HG03095 (cell line): ENCODE results near the gene SH3PXD2A.
A peak's percentile ranks its signal among the peaks of the same experiment; 100 is the strongest.
"Not testable (repeated sequence)": the region's sequence is repeated elsewhere in the genome, so short reads cannot be mapped to it uniquely, and the experiment has no call there.

Experiments used
- ATAC-seq: cut with Tn5 transposase; IDR thresholded peaks from one replicate; pipeline ENCODE4 v1.9.1; 2021; ENCODE audit warnings: moderate library complexity; ENCODE audit not compliant: unreplicated experiment

Gene SH3PXD2A

DNA sequence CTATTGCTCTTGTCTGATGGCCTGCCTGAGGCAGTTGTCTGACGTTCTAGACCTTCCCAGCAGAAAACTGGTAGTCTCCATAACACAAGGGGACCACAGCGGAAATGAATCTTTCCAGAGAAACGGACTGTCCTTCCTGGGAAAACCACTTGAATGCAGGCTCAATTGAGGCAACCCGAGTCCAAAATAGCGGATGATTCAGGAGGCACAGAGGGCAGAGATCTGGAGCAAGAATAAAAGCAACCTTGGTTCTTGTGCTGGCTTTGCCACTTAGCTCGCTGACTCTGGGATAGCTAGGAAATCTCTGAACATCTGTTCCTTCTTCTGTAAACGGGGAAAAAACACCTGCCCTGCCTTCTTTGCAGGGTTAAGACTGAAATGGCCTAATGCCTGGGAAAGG, 183.0 kb downstream of the SH3PXD2A start:
- ATAC-seq = no peak

DNA sequence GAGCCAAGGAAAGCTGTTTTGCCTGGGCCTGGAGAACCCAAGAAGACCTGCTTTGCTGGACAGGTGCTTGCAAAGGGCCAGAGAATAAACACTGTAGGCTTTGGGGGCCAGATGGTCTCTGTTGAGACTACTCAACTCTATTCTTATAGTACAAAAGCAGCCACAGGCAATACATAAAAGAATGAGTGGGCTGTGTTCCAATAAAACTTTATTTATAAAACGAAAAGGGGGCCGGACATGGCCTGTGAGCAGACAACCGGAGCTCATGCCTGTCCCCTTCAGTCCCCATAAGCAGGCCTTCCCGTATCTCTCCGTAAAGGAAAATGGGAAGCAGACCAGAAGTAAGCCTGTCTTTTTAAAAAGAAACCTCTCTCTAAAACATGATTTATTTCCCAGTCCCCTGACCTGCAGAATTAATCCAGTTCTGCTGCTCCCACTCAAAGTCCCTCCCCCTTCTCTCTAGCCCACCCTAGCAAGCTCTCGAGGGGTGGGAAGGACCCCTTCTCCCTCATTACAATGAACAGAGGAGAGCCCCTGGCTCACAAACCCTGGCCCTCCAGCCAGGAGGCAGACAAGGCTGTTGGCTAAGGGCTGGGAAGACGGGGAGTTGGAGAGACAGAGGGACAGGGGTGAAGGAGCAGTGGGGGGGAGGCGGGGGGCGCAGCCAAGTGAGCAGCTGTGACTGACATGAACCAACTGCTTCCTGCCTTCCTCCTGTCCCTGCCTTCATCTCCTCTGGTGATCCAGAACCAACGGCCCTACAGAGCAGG, 184.1 kb downstream of the SH3PXD2A start:
- no peak for ATAC-seq

DNA sequence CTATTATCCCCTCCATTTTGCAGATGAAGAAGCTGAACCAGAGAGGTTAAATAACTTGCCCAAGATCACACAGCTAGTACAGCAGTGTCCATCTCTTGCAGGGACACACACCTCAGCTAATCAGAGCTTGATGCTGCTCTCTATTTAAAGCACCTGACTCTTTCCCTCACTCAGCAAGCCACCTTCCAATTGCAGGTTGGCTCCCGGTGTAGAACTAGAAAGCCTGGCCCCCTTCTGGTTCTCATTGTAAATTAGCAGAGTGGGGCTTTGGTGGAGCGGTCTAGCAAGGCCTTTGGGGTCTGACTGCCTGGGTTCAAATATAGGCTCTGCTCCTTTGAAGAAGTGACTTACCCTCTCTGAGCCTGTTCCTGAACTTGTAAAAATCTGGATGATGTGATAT, 185.4 kb downstream of the SH3PXD2A start:
- ATAC-seq = no peak

DNA sequence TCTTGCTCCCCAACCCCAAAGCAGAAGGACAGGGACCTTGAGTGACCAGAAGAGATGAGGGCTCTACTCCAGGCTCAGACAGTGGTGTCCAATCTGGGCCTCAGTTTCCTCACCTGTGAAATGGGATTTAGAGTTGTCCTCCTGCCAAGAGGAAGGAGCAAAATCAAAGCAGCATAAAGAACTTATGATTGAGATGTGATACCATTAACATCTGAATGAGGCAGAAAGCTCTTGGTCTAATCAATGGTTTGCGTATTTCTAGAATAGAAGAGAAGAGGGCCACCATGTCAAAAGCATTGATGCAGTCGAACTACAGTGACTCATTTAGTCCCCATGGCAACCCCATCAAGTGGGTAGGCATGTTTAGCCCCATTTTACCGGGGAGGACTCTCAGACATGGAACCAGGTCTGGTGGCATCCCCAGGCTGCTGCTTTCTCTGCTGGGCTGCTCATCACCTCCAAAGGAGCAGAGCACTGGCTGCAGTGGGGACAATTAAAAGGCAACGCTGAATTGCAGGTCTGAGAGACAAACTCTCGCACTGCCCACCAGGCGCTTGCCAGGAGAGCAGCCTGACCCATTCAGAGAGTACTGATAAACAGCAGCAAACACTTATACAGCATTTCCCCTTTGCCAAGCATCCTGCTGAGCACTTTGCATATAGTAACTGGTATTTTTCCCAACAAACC, 186.0 kb downstream of the SH3PXD2A start:
- no peak for ATAC-seq

DNA sequence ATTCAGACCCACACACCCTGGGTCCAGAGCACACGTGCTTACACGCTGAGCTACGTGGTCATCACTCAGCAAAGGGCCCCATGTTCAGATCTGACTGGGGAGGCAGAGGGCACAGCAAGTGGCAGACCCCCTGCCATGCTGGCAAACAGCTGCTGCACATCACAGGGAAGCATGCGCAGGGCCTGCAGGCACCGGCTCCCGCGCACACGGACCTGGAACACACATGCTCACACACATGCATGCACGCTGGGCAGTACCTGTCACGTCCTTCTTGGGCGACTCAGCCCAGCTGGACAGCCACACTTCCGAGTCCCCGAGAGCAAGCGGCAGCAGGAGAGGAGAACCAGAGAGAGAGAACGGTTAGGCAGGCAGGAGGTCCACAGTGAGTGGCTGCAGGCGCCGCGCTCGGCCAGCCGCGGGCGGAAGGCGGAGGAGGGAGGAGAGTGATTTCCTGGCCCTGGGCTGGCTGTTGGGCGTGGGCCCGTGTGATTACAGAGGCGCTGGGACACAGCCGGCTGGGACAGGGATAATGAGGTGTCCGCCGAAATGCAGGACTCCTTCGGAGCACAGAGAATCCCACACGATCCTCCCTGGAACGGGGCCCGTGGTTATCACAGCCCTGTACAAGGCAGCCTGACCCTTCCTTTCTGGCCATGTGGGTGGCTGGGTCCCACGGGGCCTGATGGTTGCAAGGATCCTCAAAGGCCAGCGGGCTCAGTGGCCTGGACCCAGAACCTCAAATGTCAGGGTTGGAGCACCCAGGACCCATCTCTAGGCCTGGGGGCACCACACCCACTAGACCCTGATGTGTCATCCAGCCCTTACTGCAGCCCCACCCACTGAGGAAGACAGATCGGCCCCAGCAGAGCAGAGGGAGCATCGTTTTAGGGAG, 186.8 kb downstream of the SH3PXD2A start:
- ATAC-seq = no peak

DNA sequence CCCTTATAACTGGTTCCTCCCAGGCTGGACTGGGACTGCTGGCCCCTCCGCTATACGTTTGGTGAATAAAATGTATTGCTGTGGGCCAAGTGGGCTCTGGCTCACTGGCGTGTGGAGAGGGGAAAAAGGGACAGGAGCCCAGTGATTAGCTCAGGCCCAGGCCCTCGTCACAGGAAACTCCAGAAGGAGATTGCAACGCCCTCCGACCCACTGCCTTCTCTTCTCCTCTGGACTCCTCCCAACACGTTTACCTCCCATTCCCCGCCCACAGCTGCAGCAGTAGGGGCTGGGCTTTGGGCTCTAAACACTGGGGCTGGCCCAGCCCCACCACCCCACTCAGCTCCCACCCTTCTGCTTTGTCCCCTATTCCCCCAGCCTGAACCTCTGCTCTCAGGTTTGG, 188.0 kb downstream of the SH3PXD2A start:
- no peak for ATAC-seq

DNA sequence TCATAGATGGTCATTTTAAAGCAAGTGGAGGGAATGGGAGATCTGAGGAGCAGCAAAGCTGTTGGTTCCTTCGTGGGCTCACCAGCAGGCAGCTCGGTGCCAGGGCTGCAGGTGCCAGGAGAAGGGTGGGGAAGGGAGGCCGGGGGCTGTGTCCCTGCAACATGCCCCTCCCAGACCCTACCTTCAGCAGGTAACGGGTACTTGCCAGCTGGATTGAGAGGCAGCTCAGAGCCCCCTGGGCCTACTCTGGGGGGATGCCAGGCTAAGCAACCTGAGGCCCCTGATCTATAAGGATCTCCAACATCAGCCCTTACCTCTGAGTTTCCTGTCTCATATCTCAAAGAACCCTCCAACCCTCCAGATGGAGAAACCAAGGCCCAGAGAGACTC, 188.6 kb downstream of the SH3PXD2A start:
- no peak for ATAC-seq

DNA sequence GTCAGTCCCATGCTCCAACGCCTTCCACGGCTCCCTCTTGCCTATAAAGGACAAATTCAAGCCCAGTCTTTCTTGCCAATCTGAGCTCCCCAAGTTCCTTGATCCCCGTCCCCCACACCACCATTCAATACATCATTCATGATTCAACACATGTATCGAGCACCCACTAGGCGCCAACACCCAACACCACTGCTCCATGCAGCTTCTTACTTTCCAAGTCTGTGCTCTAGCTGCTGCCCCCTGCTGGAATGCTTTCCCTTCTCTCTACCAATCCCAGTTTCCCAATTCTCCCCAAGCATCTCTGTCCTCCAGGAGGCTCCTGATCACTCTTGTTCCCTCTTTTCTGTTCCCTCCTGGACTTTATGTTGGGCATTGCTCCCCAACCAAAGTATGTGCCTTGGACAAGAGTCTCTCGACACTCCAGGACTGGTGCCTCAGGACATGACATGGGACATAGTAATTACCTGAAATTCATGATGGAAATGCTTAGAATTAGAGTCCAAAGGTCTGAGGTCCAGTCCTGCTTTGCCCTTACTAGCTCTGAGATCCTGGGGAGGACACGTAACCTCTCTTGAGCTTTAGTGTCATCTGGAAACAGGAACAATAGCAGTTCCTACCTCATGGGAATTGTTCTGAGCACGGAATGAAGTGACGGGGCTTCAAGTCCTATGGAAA, 189.2 kb downstream of the SH3PXD2A start:
- no peak for ATAC-seq

DNA sequence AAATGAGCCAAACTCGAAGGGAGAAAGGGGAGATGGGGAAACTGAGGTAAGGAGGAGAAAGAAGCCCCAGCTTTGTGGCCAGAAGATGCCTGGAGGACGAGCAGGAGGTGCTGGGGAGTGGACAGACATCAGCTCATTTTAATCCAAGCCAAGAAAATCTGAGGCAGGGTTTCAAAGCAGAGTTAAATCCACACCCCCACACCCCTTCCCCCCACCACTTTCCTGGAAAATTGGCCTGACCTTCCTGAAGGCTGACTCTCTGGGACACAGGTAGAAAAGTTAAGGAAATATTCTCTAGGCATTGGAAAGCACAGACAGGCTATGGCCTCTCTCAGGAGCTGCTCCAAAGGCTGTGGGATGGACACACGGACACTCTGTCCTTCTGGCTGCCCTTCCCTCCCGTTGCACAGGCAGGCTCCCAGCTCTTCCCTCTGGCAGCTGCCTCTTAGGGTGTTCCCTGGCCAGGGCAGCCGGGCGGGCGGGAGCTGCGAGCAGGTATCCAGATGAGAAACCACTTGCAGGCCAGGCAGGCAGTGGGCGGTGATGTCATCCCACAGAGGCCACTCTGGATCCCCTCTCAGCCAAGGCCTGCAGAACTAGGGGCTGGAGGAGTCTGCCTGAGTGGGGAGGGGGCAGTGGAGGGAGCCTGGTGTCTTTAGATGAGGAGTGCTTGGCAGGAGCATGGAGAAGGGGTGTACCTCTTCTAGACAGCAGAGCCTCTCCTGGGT, 190.1 kb downstream of the SH3PXD2A start:
- no peak for ATAC-seq

DNA sequence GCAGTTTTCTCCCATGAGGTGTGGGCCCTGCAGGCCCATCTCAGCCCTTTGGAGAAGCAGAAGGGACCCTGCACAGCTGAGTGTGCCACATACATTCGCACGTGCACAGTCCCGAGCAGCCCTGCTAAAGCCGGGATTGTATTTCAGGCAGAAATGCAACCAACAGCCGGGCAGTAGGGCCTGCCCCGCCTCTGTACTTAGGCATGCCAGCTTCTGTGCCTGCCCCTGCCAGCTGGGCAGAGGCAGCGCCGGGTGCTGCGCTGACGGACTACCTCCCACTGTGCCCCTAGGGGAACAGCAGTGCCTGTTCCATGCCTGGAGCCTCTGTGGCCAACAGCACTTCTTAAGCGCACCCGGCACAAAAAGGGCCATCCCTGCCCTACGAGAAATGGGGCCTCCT, 191.6 kb downstream of the SH3PXD2A start:
- ATAC-seq = no peak

DNA sequence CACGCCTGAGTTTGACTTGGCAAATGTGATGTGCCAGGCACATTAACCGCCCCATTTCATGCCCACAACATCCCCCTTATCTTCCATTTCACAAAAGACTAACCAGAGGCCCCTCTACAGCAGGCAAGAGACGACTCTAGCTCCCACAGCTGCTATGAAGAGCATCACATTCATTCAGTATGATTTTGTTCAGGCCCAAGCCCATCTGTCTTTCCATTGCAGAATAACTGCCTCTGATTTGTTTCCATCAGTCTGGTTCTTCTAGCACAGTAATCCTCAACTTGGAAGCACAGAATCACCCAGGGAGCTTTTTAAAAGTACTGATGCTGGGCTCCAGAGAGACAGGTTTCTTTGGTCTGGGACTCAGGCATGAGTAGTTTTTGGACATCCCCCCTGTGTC, 192.1 kb downstream of the SH3PXD2A start:
- ATAC-seq = no peak

DNA sequence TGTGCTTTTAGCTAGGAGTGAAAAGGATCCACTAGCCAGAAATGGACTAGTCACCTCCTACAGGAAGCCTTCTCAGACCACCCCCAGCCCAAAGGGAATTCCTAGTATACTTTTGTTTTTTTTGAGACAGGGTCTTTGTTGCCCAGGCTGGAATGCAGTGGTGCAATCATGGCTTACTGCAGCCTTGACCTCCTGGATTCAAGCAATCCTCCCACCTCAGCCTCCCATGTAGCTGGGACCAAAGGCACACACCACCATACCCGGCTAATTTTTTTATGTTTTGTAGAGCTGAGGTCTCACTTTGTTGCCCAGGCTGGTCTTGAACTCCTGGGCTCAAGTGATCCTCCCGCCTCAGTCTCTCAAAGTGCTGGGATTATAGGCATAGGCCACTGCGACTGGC, 192.7 kb downstream of the SH3PXD2A start:
- not testable (repeated sequence) for ATAC-seq

DNA sequence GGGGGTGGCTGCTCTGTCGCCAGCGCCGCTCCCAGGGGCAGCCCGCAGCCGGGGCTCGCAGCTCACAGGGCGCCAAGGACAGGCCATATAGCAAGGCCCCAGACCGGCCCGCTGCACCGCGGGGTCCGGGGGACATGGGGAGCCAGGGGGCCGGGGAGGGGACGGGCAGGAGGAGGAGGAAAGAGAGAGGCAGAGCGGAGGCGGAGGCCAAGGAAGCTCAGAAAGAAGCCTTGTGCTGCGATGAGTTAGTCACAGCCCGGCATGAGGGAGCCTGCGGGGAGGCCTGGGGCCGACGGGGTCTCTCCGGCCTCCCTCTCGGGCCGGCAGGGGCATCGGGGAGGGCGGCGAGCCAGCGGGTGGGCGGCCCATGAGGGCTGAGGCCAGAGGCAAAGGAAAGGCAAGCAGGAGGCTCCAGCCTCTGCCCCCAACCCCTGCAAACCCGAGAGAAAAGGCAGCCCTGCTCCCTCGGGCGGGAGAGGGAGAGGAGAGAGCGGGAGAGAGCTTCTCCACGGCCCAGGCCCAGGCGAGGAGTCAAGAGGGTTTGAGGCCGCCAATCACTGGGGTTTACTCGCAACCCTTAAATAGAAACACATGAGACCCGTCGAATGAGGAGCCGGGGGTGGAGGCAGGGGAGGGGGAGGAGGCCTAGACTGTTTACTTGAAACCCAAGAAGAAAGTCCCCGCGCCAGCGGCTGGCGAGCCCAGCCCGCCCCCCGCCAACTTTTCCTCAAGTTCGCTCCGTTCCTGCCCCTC, 194.0 kb downstream of the SH3PXD2A start:
- ATAC-seq = no peak

DNA sequence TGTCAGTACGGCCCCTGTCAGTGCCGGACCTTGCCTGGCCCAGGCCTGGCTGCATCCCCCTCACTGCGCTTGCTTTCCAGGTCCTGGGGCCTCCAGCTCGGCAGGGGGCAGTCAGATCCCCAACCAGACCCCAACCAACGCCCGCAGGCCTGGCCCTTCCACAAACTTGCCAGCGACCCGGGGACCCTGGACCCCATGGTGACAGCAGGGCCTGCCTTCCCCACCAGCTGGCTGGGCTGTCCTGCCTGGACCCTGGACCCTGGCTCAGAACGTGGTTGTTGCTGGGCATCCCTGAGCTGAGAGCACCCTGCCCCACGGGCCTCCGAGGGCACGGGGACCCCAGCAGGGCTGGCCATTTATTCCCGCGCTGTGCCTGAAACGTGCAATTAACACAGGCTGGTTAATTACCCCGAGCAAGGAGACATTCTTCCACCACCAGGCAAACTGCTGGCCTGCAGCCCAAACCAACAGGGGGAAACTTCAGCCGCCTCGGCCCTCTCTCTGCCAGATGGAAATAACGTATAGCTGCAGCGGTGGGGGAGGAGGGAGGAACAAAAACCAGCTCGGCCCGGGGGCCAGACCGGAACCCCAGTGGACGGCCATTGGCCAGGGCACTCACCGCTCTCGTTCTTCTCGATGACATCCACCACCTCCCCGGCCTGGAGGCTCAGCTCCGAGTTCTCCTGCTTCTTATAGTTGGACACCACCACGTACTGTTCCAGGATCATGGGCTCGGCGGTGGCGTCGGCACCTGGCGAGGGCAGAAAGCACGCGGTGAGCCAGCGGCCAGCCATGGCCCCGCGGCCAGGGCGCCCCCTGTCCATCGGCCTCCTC, 194.8 kb downstream of the SH3PXD2A start:
- ATAC-seq = peak; percentile 24

DNA sequence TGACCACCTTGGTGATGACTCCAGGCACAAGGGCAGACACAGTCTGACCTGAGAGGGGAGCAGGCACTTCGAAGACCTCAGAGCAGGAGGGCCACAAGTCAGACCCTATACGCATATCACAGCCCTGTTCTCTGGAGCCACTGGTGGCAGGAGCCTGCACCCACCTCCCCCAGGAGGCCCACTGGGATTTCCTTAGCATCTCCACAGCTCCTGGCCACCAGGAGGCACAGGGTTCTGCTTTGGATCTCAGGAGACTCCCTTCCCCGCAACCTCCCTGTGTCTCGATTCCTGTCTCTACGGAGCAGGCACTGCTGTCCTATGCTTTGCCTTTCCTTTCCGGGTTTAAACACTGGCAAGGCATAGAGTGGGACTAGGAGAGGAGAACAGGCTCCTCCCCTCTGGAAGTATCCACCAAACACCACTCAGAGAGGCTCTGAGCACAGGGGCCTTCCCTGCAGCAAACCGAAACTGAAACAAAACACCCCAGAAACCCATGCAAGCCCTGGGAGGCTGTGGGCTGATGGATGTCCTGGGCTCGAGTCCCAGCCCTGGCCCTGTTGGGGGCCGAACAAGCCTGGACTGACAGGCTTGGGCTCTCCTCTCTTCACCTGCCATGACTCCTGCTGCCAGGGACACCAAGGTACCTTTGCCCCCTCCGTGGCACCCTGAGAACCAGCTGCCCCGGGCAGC, 195.6 kb downstream of the SH3PXD2A start:
- ATAC-seq = peak; percentile 82

DNA sequence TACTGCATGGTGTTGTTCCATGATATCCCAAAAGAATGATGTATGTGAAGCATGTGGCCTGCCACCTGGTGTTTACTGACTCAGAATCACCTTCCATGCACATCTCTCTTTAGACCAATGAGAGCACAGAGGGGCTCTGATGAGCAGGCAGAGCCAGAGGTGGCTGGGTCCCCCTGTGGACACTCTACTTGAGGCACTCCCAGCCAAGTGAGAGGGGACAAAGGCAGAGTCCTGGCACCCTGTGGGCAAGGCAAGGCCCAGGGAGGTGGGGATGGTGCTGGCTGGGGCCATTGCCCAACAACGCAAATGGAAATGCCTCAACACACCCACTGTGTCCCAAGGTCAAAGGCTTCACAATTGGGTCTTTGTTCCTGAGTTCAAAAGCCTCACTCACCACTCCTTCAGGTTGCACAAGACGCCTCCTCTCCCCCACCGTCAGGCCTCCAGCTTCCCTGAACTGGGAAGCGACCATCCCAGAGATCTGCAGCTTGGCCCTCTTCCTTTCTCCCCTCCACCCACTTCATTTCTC, 197.3 kb downstream of the SH3PXD2A start:
- no peak for ATAC-seq

DNA sequence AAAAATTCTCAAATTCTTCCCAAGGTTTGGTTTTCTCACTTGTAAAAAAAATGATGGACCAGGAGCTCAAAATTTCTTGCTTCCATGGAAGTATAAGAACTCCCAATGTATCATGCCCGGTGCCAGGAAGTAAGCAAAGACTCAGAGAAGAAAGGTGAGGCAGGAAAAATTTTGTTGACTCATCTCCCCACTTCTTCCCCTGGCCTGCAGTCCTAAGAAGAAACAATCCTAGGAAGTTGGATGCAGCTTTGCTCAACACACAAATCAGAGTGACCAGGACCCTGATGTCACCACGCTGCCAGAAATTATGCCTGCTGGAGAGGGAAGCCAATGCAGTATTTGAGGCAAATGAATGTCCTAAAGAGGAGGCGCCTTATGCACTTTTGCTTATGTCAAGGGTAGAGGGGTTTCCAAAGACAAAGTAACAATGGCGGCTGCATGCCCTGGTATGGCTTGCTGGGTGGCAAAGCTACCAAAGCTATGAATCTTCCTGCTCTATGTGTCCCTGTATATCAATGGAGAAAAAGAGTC, 198.2 kb downstream of the SH3PXD2A start:
- ATAC-seq = no peak

DNA sequence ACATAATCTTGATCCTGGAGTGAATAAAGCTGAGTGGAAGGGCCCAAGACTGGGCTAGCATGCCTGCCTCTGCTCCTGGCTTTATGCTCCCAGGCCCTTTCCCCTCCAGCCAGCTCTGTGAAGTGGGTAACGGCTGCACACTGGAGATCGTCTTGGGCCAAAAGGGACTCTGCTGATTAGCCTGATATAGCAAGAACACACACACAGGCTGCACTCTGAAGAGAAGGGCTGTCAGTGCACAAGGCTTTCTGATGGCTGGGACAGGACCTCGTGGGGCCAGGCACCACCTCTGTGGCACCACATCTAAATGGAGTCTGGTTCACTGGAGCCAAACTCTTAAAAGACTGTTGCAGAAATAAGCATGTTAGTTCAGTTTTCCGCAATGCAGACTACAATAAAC, 200.5 kb downstream of the SH3PXD2A start:
- no peak for ATAC-seq
